Liver (tissue), 3 donors: Measurements from ENCODE around the gene MEI4.

Experiments used
- FOXA1 ChIP-seq: IDR thresholded peaks from 2 replicates; pipeline ENCODE4 v1.6.1; 2016; ENCODE audit warnings: antibody characterized with exemption
- FOXA2 ChIP-seq: IDR thresholded peaks from 2 replicates; pipeline ENCODE4 v1.6.1; 2016; ENCODE audit warnings: antibody characterized with exemption
- GABPA ChIP-seq, 2 donors: IDR thresholded peaks in 1 of 2; conservative IDR thresholded peaks in 1 of 2; 2 replicates each; pipeline ENCODE4 v1.6.1; 2016; ENCODE audit warnings: antibody characterized with exemption in 2 of 2, mild to moderate bottlenecking in 1 of 2, moderate library complexity in 1 of 2
- HNF4G ChIP-seq: IDR thresholded peaks from 2 replicates; pipeline ENCODE4 v1.6.1; 2016; ENCODE audit warnings: antibody characterized with exemption
- JUND ChIP-seq, 2 donors: IDR thresholded peaks; 2 replicates each; pipeline ENCODE4 v1.6.1; 2016; ENCODE audit warnings: antibody characterized with exemption in 2 of 2
- RAD21 ChIP-seq, 2 donors: IDR thresholded peaks; 2 replicates each; pipeline ENCODE4 v1.6.1; 2016; ENCODE audit warnings: antibody characterized with exemption in 2 of 2, mild to moderate bottlenecking in 2 of 2
- SP1 ChIP-seq: IDR thresholded peaks from 2 replicates; pipeline ENCODE4 v1.6.1; 2018; ENCODE audit warnings: antibody characterized with exemption, mild to moderate bottlenecking
- TAF1 ChIP-seq: conservative IDR thresholded peaks from 2 replicates; pipeline ENCODE4 v1.6.1; 2016; ENCODE audit warnings: antibody characterized with exemption, mild to moderate bottlenecking
- YY1 ChIP-seq: IDR thresholded peaks from 2 replicates; pipeline ENCODE4 v1.6.1; 2016; ENCODE audit warnings: antibody characterized with exemption, mild to moderate bottlenecking
- TF ChIP-seq, protein P1 (sequence below): fragments of 150-350 bp; IDR thresholded peaks from 2 replicates; pipeline ENCODE4 v1.5.1; 2017; ENCODE audit warnings: improper control_type of control experiment, low read depth, low read length; ENCODE audit not compliant: missing input control
- TF ChIP-seq, protein P2 (sequence below): IDR thresholded peaks from 2 replicates; pipeline ENCODE4 v1.6.1; 2016; ENCODE audit warnings: antibody characterized with exemption
- TF ChIP-seq, protein P3 (sequence below): IDR thresholded peaks from 2 replicates; pipeline ENCODE4 v1.6.1; 2016; ENCODE audit warnings: antibody characterized with exemption
- TF ChIP-seq, protein P4 (sequence below): IDR thresholded peaks from 2 replicates; pipeline ENCODE4 v1.6.1; 2016; ENCODE audit warnings: antibody characterized with exemption, mild to moderate bottlenecking
- donor health status: healthy.
- donor health status: healthy.

DNA sequence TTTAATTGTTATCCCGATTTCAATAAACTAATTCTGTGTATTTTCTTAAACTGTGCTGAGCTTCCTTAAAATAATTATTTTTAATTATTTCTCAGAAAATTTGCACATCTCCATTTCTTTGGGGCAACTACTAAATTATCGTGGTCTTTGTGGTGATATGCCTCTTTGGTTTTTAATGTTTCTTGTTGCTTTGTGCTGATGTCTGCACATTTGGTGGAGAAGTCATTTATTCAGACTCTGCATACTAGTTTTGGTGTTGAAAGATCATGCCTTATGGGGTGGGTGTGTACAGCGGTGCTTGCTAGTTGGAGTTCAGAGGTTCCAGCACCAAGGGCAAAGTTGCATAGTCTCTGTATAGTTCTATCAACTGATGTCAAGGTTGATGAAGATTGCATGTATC, 253.2 kb downstream of the MEI4 start:
- TF ChIP-seq, protein P1, sequence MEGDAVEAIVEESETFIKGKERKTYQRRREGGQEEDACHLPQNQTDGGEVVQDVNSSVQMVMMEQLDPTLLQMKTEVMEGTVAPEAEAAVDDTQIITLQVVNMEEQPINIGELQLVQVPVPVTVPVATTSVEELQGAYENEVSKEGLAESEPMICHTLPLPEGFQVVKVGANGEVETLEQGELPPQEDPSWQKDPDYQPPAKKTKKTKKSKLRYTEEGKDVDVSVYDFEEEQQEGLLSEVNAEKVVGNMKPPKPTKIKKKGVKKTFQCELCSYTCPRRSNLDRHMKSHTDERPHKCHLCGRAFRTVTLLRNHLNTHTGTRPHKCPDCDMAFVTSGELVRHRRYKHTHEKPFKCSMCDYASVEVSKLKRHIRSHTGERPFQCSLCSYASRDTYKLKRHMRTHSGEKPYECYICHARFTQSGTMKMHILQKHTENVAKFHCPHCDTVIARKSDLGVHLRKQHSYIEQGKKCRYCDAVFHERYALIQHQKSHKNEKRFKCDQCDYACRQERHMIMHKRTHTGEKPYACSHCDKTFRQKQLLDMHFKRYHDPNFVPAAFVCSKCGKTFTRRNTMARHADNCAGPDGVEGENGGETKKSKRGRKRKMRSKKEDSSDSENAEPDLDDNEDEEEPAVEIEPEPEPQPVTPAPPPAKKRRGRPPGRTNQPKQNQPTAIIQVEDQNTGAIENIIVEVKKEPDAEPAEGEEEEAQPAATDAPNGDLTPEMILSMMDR: no peak
- no peak for TF ChIP-seq JUND (IDR thresholded peaks at IDR 0.05)
- TF ChIP-seq, protein P2, sequence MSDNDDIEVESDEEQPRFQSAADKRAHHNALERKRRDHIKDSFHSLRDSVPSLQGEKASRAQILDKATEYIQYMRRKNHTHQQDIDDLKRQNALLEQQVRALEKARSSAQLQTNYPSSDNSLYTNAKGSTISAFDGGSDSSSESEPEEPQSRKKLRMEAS: no peak
- TF ChIP-seq, protein P3, sequence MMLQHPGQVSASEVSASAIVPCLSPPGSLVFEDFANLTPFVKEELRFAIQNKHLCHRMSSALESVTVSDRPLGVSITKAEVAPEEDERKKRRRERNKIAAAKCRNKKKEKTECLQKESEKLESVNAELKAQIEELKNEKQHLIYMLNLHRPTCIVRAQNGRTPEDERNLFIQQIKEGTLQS: no peak
- TF ChIP-seq TAF1: no peak
- no peak for TF ChIP-seq HNF4G
- TF ChIP-seq RAD21 (IDR thresholded peaks at IDR 0.05): no peak
- TF ChIP-seq FOXA2: no peak
- no peak for TF ChIP-seq GABPA (IDR thresholded peaks at IDR 0.05 in 1 of 2, conservative IDR thresholded peaks at IDR 0.05 in 1 of 2)
- TF ChIP-seq, protein P4, sequence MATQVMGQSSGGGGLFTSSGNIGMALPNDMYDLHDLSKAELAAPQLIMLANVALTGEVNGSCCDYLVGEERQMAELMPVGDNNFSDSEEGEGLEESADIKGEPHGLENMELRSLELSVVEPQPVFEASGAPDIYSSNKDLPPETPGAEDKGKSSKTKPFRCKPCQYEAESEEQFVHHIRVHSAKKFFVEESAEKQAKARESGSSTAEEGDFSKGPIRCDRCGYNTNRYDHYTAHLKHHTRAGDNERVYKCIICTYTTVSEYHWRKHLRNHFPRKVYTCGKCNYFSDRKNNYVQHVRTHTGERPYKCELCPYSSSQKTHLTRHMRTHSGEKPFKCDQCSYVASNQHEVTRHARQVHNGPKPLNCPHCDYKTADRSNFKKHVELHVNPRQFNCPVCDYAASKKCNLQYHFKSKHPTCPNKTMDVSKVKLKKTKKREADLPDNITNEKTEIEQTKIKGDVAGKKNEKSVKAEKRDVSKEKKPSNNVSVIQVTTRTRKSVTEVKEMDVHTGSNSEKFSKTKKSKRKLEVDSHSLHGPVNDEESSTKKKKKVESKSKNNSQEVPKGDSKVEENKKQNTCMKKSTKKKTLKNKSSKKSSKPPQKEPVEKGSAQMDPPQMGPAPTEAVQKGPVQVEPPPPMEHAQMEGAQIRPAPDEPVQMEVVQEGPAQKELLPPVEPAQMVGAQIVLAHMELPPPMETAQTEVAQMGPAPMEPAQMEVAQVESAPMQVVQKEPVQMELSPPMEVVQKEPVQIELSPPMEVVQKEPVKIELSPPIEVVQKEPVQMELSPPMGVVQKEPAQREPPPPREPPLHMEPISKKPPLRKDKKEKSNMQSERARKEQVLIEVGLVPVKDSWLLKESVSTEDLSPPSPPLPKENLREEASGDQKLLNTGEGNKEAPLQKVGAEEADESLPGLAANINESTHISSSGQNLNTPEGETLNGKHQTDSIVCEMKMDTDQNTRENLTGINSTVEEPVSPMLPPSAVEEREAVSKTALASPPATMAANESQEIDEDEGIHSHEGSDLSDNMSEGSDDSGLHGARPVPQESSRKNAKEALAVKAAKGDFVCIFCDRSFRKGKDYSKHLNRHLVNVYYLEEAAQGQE: no peak
- TF ChIP-seq SP1: no peak
- TF ChIP-seq FOXA1: no peak
- no peak for TF ChIP-seq YY1
